ENCODE results near the gene FGF6. TPM values are rescaled to one million over a fixed set of nuclear protein-coding genes. Genes with fewer than 3 reads are reported as not detected.

FGF6 gene
- total and polyA plus RNA-seq, 9 of the 15 experiments (the other 6 are each of a cell fraction or from before 2014, with no cell fraction given), result 0.14 TPM; not detected in 8

GRCh38 chr12:4388662-4389061, 57.0 kb downstream of the FGF6 start (continued):
- no peak for TF ChIP-seq SAFB2 (IDR thresholded peaks at IDR 0.05; ENCODE audit: borderline replicate concordance, low read depth, low read length, severe bottlenecking)
- no peak for TF ChIP-seq RFX1 (IDR thresholded peaks at IDR 0.05)
- TF ChIP-seq E2F8 (IDR thresholded peaks at IDR 0.05; ENCODE audit: low read depth, partially characterized antibody), result no peak
- no peak for TF ChIP-seq ETV1 (tag; conservative IDR thresholded peaks at IDR 0.05; ENCODE audit: low read depth)
- no peak for TF ChIP-seq ZNF24 (IDR thresholded peaks at IDR 0.05)
- no peak for TF ChIP-seq ZNF75A (CRISPR knock-in tag; IDR thresholded peaks at IDR 0.05)
- no peak for TF ChIP-seq ZNF778 (CRISPR knock-in tag; IDR thresholded peaks at IDR 0.05)
- TF ChIP-seq CCAR2 (IDR thresholded peaks at IDR 0.05; ENCODE audit: low read depth, low read length), result no peak
- no peak for TF ChIP-seq RNF219 (CRISPR knock-in tag; IDR thresholded peaks at IDR 0.05)
- no peak for TF ChIP-seq ETS1 (conservative IDR thresholded peaks at IDR 0.05; ENCODE audit: control insufficient read depth, low read depth, low read length)
- peak in 1 of 2 experiments; percentile 66; a peak in 1 of 4 replicates for TF ChIP-seq ETV6 (IDR thresholded peaks at IDR 0.05; ENCODE audit: borderline replicate concordance in 1 of 2, low read depth in 2 of 2, low read length in 1 of 2)
- no peak for TF ChIP-seq ETV6 (CRISPR knock-in tag; IDR thresholded peaks at IDR 0.05; ENCODE audit: borderline replicate concordance)
- no peak for TF ChIP-seq KLF6 (CRISPR knock-in tag; IDR thresholded peaks at IDR 0.05; ENCODE audit: borderline replicate concordance)
- TF ChIP-seq PTBP1 (IDR thresholded peaks at IDR 0.05; ENCODE audit: low read depth, low read length), result no peak
- no peak for TF ChIP-seq RREB1 (CRISPR knock-in tag; IDR thresholded peaks at IDR 0.05)
